HG02852 (cell line): ENCODE results near the gene IMMP2L.

Source experiments
- ATAC-seq: cut with Tn5 transposase; IDR thresholded peaks from one replicate; pipeline ENCODE4 v1.9.1; 2021; ENCODE audit warnings: mild to moderate bottlenecking, moderate library complexity; ENCODE audit not compliant: unreplicated experiment

The IMMP2L gene

DNA sequence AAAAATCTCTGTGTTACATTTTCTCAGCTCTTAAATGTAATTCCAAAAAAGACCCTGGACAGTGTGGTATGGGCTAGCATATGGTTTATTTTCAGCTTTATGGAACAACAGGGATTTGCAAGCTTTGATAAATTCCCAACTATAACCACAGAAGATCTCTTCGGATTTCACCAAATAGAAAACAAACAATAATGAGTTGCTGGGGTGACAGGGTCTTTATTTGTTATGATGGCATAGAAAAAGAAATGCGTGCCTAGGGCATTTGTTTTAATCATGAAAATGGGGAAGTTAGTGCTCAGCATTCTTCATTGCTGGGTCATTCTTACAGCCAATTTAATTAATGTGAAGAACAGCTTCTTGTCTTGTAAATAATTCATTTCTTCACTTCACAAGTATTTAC is 332.4 kb downstream of the IMMP2L start:
- ATAC-seq, result no peak

GRCh38 chr7:111229181-111229740 is 333.0 kb downstream of the IMMP2L start:
- no peak for ATAC-seq

- no peak for ATAC-seq
Measured at GRCh38 chr7:111228437-111228836, 333.9 kb downstream of the IMMP2L start.

- no peak for ATAC-seq
Measured at GRCh38 chr7:111226800-111227199, 335.5 kb downstream of the IMMP2L start.

GRCh38 chr7:111224354-111225231 is 337.7 kb downstream of the IMMP2L start:
- ATAC-seq, result no peak

GRCh38 chr7:111223802-111224253 is 338.5 kb downstream of the IMMP2L start:
- ATAC-seq, result no peak

DNA sequence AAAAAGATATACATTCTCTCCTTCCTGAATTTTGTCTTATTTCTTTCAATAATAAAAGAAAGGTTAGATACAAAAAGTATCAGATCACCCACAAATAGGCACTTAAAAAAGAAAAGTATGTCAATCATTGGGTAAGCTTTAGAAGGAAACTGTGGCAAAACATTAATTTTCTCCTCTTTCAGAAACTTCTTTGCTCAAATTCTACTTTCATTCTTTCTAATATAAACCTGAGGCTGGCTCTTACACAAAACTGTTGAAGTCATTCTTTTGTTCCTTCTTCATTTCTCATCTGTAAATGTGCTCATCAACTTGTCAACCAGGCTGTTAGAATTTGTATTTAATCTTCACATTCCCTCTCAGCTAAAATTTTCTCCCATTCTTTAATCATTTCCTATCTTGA is 346.7 kb downstream of the IMMP2L start:
- ATAC-seq, result no peak

DNA sequence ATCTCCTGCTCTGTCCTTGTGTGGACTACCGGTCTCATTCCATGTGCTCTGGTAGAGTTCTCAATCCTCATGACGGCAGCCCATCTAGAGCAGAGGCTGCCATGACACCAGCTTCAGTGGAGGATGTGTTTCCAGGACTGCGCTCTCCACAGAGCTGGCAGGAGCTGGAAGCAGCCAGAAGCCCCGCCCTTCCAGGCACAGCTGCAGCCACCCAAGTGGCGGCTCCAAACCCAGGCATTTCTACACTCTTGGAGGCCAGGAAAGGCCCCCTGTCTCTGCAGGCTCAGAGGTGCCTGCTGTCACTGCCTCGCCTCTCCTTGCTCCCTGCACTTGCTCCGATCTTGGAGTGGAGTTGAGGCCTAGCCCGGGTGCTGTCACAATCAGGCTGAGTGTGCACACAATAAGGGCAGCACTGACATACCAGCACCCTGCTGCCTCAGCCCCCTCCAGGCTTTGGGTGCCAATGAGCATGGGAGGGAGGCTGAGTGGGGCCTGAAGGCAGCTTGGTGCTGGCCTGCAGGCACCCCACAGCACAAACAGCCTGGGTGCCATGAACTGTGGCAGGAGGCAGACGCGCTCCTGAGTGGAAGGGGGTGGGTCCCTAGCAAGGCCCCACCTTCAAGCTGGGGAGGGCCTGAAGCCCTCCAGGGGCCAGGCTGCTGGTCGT is 349.3 kb downstream of the IMMP2L start:
- ATAC-seq, result no peak

GRCh38 chr7:111210996-111211395 is 351.3 kb downstream of the IMMP2L start:
- ATAC-seq, result no peak

- no peak for ATAC-seq
Measured at GRCh38 chr7:111210043-111210442, 352.2 kb downstream of the IMMP2L start.

DNA sequence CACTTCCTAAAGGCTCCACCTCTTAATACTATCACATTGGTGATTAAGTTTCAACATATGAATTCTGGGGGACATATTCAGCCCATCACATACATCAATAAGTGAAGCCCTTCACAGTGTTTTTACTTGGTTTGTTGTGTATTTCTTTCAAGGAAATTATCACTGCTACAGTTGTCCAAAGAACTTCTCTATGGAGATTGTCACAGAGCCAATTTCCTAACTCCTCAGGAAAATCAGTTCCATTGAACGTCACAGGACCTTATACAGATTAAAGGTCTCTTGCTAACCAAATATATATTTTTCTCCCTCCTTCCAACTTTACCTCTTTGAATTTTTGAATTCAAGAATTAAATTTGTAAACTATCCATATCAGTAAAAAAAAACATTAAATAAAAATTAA is 357.0 kb downstream of the IMMP2L start:
- ATAC-seq, result no peak

DNA sequence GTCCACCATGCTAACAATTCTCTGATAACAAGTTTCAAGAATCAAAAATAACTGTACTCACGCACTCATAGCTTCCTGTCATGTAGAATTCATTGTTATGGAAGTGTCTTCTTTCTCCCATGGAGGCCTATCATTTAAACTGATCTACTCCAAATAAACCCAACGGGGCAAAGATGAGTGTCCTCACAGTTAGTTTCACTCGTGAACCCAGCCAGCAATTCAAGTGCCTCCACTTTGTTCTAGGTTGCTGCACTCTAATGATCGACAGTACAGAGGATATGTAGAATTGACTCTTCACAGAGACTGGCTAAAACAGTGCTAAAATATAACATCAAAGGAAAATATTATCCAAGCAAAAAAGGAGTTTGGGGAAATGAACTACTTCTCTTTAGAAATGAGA is 360.0 kb downstream of the IMMP2L start:
- ATAC-seq, result no peak

DNA sequence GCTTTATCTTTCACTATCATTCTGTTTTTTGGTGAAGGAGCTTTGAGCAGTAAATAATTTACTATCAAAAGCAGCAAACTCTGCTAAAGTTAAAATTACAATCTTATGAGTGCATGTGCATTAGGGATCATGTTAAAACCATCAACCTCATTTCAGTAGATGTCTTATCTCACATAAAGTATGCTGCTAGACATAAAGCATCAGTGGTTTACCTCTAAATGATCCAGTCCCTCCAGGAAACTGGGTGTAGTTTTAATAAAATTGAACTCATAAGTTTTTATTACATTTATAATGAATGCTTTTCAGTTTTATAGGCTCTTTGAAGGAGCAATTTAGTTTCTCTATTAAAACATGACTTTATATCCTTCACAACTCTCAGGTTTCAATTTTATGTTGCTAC is 362.6 kb downstream of the IMMP2L start:
- no peak for ATAC-seq

DNA sequence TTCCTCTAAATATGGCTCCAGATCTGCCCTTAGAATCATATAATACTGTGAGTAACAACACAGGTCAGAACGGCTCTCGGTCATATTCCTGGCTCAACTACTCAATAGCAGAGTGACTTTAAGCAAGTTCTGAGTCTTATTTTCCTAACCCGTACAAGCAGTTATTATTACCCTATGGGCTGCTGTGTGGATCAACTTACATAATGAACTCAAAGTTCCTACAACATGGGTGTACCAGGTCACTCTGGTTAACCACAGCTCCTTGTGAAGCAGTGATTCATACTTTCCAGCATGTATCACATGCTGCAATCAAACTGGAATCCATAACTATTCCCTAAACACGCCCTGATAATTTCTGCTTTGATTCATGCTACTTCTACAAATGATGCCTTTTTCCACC is 364.0 kb downstream of the IMMP2L start:
- ATAC-seq, result no peak

GRCh38 chr7:111196655-111197054 is 365.6 kb downstream of the IMMP2L start:
- no peak for ATAC-seq

- no peak for ATAC-seq
Measured at GRCh38 chr7:111192614-111193413, 369.5 kb downstream of the IMMP2L start.

GRCh38 chr7:111190804-111191203 is 371.5 kb downstream of the IMMP2L start:
- no peak for ATAC-seq

- no peak for ATAC-seq
Measured at GRCh38 chr7:111184987-111185386, 377.3 kb downstream of the IMMP2L start.

- no peak for ATAC-seq
Measured at GRCh38 chr7:111183321-111183720, 379.0 kb downstream of the IMMP2L start.

- no peak for ATAC-seq
Measured at GRCh38 chr7:111180338-111180737, 382.0 kb downstream of the IMMP2L start.

DNA sequence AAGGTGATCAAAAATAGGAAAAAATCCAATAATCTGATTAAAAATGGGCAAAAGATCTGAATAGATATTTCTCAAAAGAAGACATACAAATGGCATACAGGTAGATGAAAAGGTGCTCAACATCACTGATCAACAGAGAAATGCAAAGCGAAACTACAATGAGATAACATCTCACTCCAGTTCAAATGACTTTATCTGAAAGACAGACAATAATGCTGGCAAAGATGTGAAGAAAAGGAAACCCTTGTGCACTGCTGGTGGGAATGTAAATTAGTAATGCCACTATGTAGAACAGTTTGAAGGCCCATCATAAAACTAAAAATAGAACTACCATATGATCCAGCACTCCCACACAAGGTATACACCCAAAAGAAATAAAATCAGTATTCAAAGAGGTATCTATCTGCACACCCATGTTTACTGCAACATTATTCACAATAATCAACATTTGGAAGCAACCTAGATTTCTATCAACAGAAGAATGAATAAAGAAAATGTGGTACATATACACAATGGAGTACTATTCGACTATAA is 386.3 kb downstream of the IMMP2L start:
- no peak for ATAC-seq
